NT2/D1 (cell line): ENCODE results near the gene GSTM3.
"Not testable (repeated sequence)": the region's sequence is repeated elsewhere in the genome, so short reads cannot be mapped to it uniquely, and the experiment has no call there.

Experiments used
- DNase-seq: peaks from one replicate; pipeline ENCODE4 v3.0.0-alpha.2; 2011; ENCODE audit warnings: low read depth, low spot score
- H3K27me3 ChIP-seq: 2 replicates; pipeline ENCODE4 v1.6.0; 2011; ENCODE audit warnings: mild to moderate bottlenecking; ENCODE audit not compliant: insufficient read length, insufficient read depth
- H3K36me3 ChIP-seq: 2 replicates; pipeline ENCODE4 v1.6.1; 2011; ENCODE audit warnings: mild to moderate bottlenecking, low read length, mixed read lengths; ENCODE audit not compliant: insufficient read depth, insufficient read length
- H3K4me1 ChIP-seq: 2 replicates; pipeline ENCODE4 v1.5.1; 2011; ENCODE audit not compliant: insufficient read depth, insufficient read length
- H3K4me3 ChIP-seq: 2 replicates; pipeline ENCODE4 v1.5.1; 2011; ENCODE audit warnings: low read depth; ENCODE audit not compliant: insufficient read length
- H3K9ac ChIP-seq: 2 replicates; pipeline ENCODE4 v1.6.0; 2011; ENCODE audit warnings: low read depth; ENCODE audit not compliant: insufficient read length
- H3K9me3 ChIP-seq: 2 replicates; pipeline ENCODE4 v1.5.1; 2011; ENCODE audit warnings: mild to moderate bottlenecking, low read length; ENCODE audit not compliant: insufficient read depth
- SUZ12 ChIP-seq: IDR thresholded peaks from 2 replicates; pipeline ENCODE4 v1.6.1; 2011; ENCODE audit not compliant: insufficient read length, insufficient read depth; ENCODE audit errors: extremely low read depth
- YY1 ChIP-seq: IDR thresholded peaks from 2 replicates; pipeline ENCODE4 v1.6.1; 2011; ENCODE audit not compliant: insufficient read length, insufficient read depth
- ZNF274 ChIP-seq: IDR thresholded peaks from 2 replicates; pipeline ENCODE4 v1.6.1; 2011; ENCODE audit warnings: mild to moderate bottlenecking, low read depth, low read length

Gene GSTM3

GRCh38 chr1:109768335-109768650 is 27.5 kb upstream of the GSTM3 start:
- H3K4me3 ChIP-seq: no peak overlapping the region
- DNase-seq: no peak

GRCh38 chr1:109767637-109768334 is 26.9 kb upstream of the GSTM3 start:
- H3K27me3 ChIP-seq: peaks cover 3% of the 10 kb centered on the region
- no peak overlapping the region for H3K4me3 ChIP-seq
- H3K36me3 ChIP-seq: no peaks in the 10 kb centered on the region
- peaks cover 7% of the 10 kb centered on the region for H3K4me1 ChIP-seq
- TF ChIP-seq ZNF274 (no peak), SUZ12 (no peak), YY1 (no peak)
- H3K9me3 ChIP-seq: no peaks in the 10 kb centered on the region
- no peak for DNase-seq
- no peak overlapping the region for H3K9ac ChIP-seq

More at GRCh38 chr1:109768335-109768650, 27.5 kb upstream of the GSTM3 start:
- Histone ChIP-seq H3K9me3 (no peaks in the 10 kb centered on the region), H3K36me3 (no peaks in the 10 kb centered on the region), H3K4me1 (peaks cover 10% of the 10 kb centered on the region), H3K27me3 (peaks cover 6% of the 10 kb centered on the region), H3K9ac (no peak overlapping the region)
- no peak for TF ChIP-seq ZNF274
- no peak for TF ChIP-seq SUZ12
- no peak for TF ChIP-seq YY1

GRCh38 chr1:109766991-109767636 is 26.3 kb upstream of the GSTM3 start:
- H3K4me1 ChIP-seq, H3K27me3 ChIP-seq, H3K9ac ChIP-seq, H3K4me3 ChIP-seq, H3K36me3 ChIP-seq, DNase-seq, H3K9me3 ChIP-seq: not testable (repeated sequence)

GRCh38 chr1:109765896-109766615 is 25.2 kb upstream of the GSTM3 start:
- peaks cover 3% of the 10 kb centered on the region for H3K27me3 ChIP-seq
- H3K9me3 ChIP-seq: no peaks in the 10 kb centered on the region
- H3K4me3 ChIP-seq: no peak overlapping the region
- no peak for DNase-seq
- peaks cover 12% of the 10 kb centered on the region for H3K4me1 ChIP-seq
- no peaks in the 10 kb centered on the region for H3K36me3 ChIP-seq
- TF ChIP-seq ZNF274 (no peak), YY1 (no peak), SUZ12 (no peak)
- no peak overlapping the region for H3K9ac ChIP-seq

GRCh38 chr1:109765483-109765815 is 24.6 kb upstream of the GSTM3 start:
- no peak overlapping the region for H3K4me3 ChIP-seq
- DNase-seq: no peak

GRCh38 chr1:109764561-109765482 is 24.0 kb upstream of the GSTM3 start:
- no peak overlapping the region for H3K4me3 ChIP-seq
- DNase-seq: no peak
- H3K9me3 ChIP-seq: no peaks in the 10 kb centered on the region
- H3K27me3 ChIP-seq: peaks cover 3% of the 10 kb centered on the region
- H3K4me1 ChIP-seq: peaks cover 10% of the 10 kb centered on the region
- TF ChIP-seq SUZ12: no peak
- TF ChIP-seq ZNF274: no peak
- no peak overlapping the region for H3K9ac ChIP-seq
- H3K36me3 ChIP-seq: no peaks in the 10 kb centered on the region

More at GRCh38 chr1:109765483-109765815, 24.6 kb upstream of the GSTM3 start:
- Histone ChIP-seq H3K27me3 (peaks cover 3% of the 10 kb centered on the region), H3K36me3 (no peaks in the 10 kb centered on the region), H3K4me1 (peaks cover 11% of the 10 kb centered on the region), H3K9ac (no peak overlapping the region), H3K9me3 (no peaks in the 10 kb centered on the region)
- TF ChIP-seq SUZ12: no peak
- no peak for TF ChIP-seq YY1
- no peak for TF ChIP-seq ZNF274

GRCh38 chr1:109763646-109764415 is 23.0 kb upstream of the GSTM3 start, which contains the start of gene EPS8L3:
Gene EPS8L3 (minus strand): TSS chr1:109763923. CDS start chr1:109761749, 2,174 bp downstream.
- Histone ChIP-seq H3K9ac (no peak within 1 kb of the TSS), H3K9me3 (no peaks in the 10 kb centered on the region), H3K4me1 (peaks cover 10% of the 10 kb centered on the region), H3K4me3 (no peak within 1 kb of the TSS), H3K27me3 (peaks cover 3% of the 10 kb centered on the region), H3K36me3 (no peaks in the 10 kb centered on the region)
- TF ChIP-seq SUZ12: no peak
- no peak for DNase-seq
